ENCODE data around the gene MYBBP1A. TPM values are rescaled to one million over a fixed set of nuclear protein-coding genes. Genes with fewer than 3 reads are reported as not detected.

Gene MYBBP1A
- total and polyA plus RNA-seq, 9 of the 15 experiments (the other 6 are each of a cell fraction or from before 2014, with no cell fraction given), result 2.0 to 114 (median 47.2) TPM

- no peaks in the 10 kb centered on the region for H3K9me3 ChIP-seq (replicated peaks; ENCODE audit: control insufficient read depth, insufficient read depth, low read depth, low read length)
- intact Hi-C loops (cut with micrococcal nuclease), result no loop called here
- in situ Hi-C loops (cut with MboI), result no loop called here
- no peak overlapping the region for H3K4me3 ChIP-seq
- no peak overlapping the region for H3K9ac ChIP-seq (ENCODE audit: insufficient read depth in 1 of 2, low read depth in 2 of 2, low read length in 2 of 2)
- no peaks in the 10 kb centered on the region for H3K79me2 ChIP-seq (ENCODE audit: control insufficient read depth, insufficient read depth, low read length)
- ChIA-PET POLR2A (interaction anchor here (1.0 to 1.3 kb wide), 2 partner anchors 16 to 36 kb away, joined by 3 to 5 read pairs; partner anchors contain the start of gene MYBBP1A), CTCF (ENCODE audit: low intra/inter-chr PET ratio) (no interaction called here)
- no peaks in the 10 kb centered on the region for H3K9me1 ChIP-seq (ENCODE audit: control insufficient read depth, insufficient read depth, low read length)
- no peak overlapping the region for H2AFZ ChIP-seq (ENCODE audit: low read depth, low read length)
- ATAC-seq (no peak), FAIRE-seq (no peak), DNase-seq (ENCODE audit: extremely low read depth in 1 of 4, low spot score in 3 of 4) (no peak)
- no peak overlapping the region for H3K27ac ChIP-seq (ENCODE audit: extremely low read depth, low read depth, low read length)
- H3K27me3 ChIP-seq (ENCODE audit: control insufficient read depth in 2 of 2, insufficient read depth in 2 of 2, low read length in 2 of 2), result no peaks in the 10 kb centered on the region
- BruUV-seq (replicated peaks), result no TSS peak
- H3K4me1 ChIP-seq (replicated peaks in 1 of 2; ENCODE audit: control insufficient read depth in 2 of 2, insufficient read depth in 2 of 2, low read length in 2 of 2), result peaks cover 0 to 81% of the 10 kb centered on the region in 2 experiments; a peak in 3 of 5 replicates
- H4K20me1 ChIP-seq (replicated peaks; ENCODE audit: control insufficient read depth, insufficient read depth, low read length), result peaks cover 4% of the 10 kb centered on the region; the same call in 1 of the 2 replicates
- peaks cover 68% of the 10 kb centered on the region; the same call in 2 of the 3 replicates for H3K36me3 ChIP-seq (ENCODE audit: control insufficient read depth, insufficient read depth, low read length)
- WGBS (ENCODE audit: insufficient coverage, low coverage, missing lambda C conversion rate), result 96% methylated on average over 4 of the region's 8 CpGs
- H3K4me2 ChIP-seq (ENCODE audit: insufficient read depth, low read length), result no peak overlapping the region
- TF ChIP-seq NCOA4 (IDR thresholded peaks at IDR 0.05; ENCODE audit: partially characterized antibody) (no peak), KLF13 (tag; IDR thresholded peaks at IDR 0.05; ENCODE audit: borderline replicate concordance, low read depth) (no peak), SFPQ (IDR thresholded peaks at IDR 0.05; ENCODE audit: low read depth, low read length) (no peak), BCL6 (CRISPR knock-in tag; IDR thresholded peaks at IDR 0.05) (no peak), KHSRP (IDR thresholded peaks at IDR 0.05) (no peak), RFX7 (CRISPR knock-in tag; IDR thresholded peaks at IDR 0.05) (no peak), ZFX (CRISPR knock-in tag; IDR thresholded peaks at IDR 0.05) (no peak), ZNF407 (IDR thresholded peaks at IDR 0.05; ENCODE audit: low read depth) (no peak)
Observed at GRCh38 chr17:4539025-4539424, 16.2 kb downstream of the MYBBP1A start.

Data from K562 (cell line).